T-helper 1 cell (primary cell): ENCODE data around the gene COA8.
A peak's percentile ranks its signal among the peaks of the same experiment; 100 is the strongest.
"Not testable (repeated sequence)": the region's sequence is repeated elsewhere in the genome, so short reads cannot be mapped to it uniquely, and the experiment has no call there.

ENCODE experiments used
- DNase-seq, 5 donors: peaks; one replicate each; pipeline ENCODE4 v3.0.0-alpha.2; 2012 to 2020
- total RNA-seq, 4 donors: gene quantifications; one replicate each; lab custom pipeline; 2026; lab: John Stamatoyannopoulos, UW

The COA8 gene
- 5.3 to 10.7 (median 7.3) reads per million in 4 donors for total RNA-seq

GRCh38 chr14:103562429-103563225 is at the start of gene COA8, which contains the start of gene BAG5:
COA8 (plus strand) TSS chr14:103562960; CDS start chr14:103563002, 42 bp downstream.
BAG5 (minus strand) TSS chr14:103562657; CDS start chr14:103561164, 1,493 bp downstream.
- DNase-seq = peak; percentile 69 to 89 (median 81)

- DNase-seq = no peak
Observed at GRCh38 chr14:103514596-103515421, 48.0 kb upstream of the COA8 start.

- DNase-seq = no peak
Observed at GRCh38 chr14:103516426-103517173, 46.2 kb upstream of the COA8 start.

- DNase-seq = no peak
Observed at GRCh38 chr14:103517174-103517566, 45.6 kb upstream of the COA8 start.

GRCh38 chr14:103517721-103518421 is 44.9 kb upstream of the COA8 start:
- no peak for DNase-seq

GRCh38 chr14:103518422-103519042 is 44.2 kb upstream of the COA8 start:
- DNase-seq = peak in 4 of 5 donors; percentile 31 to 57 (median 46)

GRCh38 chr14:103519043-103519836 is 43.5 kb upstream of the COA8 start:
- DNase-seq = no peak

GRCh38 chr14:103519837-103520212 is 42.9 kb upstream of the COA8 start:
- no peak for DNase-seq

GRCh38 chr14:103520269-103520656 is 42.5 kb upstream of the COA8 start:
- no peak for DNase-seq

- peak; percentile 45 to 65 (median 59) for DNase-seq
Observed at GRCh38 chr14:103520657-103521437, 41.9 kb upstream of the COA8 start.

- DNase-seq = peak in 1 of 5 donors; percentile 25
Observed at GRCh38 chr14:103521438-103521950, 41.3 kb upstream of the COA8 start.

GRCh38 chr14:103521951-103522563 is 40.7 kb upstream of the COA8 start:
- DNase-seq = no peak

- DNase-seq = peak in 1 of 5 donors; percentile 30
Observed at GRCh38 chr14:103522649-103523574, 39.8 kb upstream of the COA8 start, which contains the start of gene CKB. CKB (minus strand) TSS chr14:103522830; CDS start chr14:103522493, 337 bp downstream.

- DNase-seq = no peak
Observed at GRCh38 chr14:103523575-103523954, 39.2 kb upstream of the COA8 start.

GRCh38 chr14:103524002-103524935 is 38.5 kb upstream of the COA8 start:
- no peak for DNase-seq

- not testable (repeated sequence) for DNase-seq
Observed at GRCh38 chr14:103525430-103526246, 37.1 kb upstream of the COA8 start.
